ENCODE measurements around the gene TMEM52. TPM values are rescaled to one million over a fixed set of nuclear protein-coding genes. Genes with fewer than 3 reads are reported as not detected.
A peak's percentile ranks its signal among the peaks of the same experiment; 100 is the strongest.

TMEM52 gene
- total and polyA plus RNA-seq, 2 of the 13 experiments (the other 11 are each of a cell fraction or from before 2014, with no cell fraction given), result 13.2 to 18.7 TPM

DNA sequence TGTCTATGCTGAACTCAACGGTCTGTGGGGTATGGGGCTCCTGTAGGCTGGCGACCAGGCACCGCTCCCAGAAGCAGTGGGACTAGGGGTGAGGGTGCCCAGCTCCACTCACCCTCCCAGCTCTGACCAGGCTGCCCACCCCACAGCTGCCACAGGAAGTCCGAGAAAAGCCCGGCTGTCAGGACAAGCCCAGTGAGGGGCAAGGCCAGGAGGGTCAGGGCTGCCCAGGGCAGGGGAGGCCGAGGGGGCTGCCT, 3.5 kb upstream of the TMEM52 start (continued):
- TF ChIP-seq NFE2 (CRISPR knock-in tag; IDR thresholded peaks at IDR 0.05), result no peak
- no peak for TF ChIP-seq ZNF224 (CRISPR knock-in tag; IDR thresholded peaks at IDR 0.05)
- TF ChIP-seq ZNF121 (CRISPR knock-in tag; IDR thresholded peaks at IDR 0.05), result no peak
- TF ChIP-seq ZIK1 (CRISPR knock-in tag; IDR thresholded peaks at IDR 0.05; ENCODE audit: borderline replicate concordance, low read depth), result no peak
- no peak for TF ChIP-seq SRF (IDR thresholded peaks at IDR 0.05; ENCODE audit: low read depth, low read length)
- TF ChIP-seq SRY (CRISPR knock-in tag; IDR thresholded peaks at IDR 0.05), result no peak
- TF ChIP-seq PTBP1 (IDR thresholded peaks at IDR 0.05; ENCODE audit: low read depth, low read length, poor library complexity, severe bottlenecking), result no peak
- TF ChIP-seq ZNF773 (CRISPR knock-in tag; IDR thresholded peaks at IDR 0.05; ENCODE audit: borderline replicate concordance), result no peak
- no peak for TF ChIP-seq PBX2 (CRISPR knock-in tag; IDR thresholded peaks at IDR 0.05)
- TF ChIP-seq PCBP1 (IDR thresholded peaks at IDR 0.05; ENCODE audit: borderline replicate concordance, low read depth, low read length), result 0 out of 2 replicates have a peak, but pooled peaks have one; percentile 46
- TF ChIP-seq ZNF44 (CRISPR knock-in tag; IDR thresholded peaks at IDR 0.05), result no peak
- no peak for TF ChIP-seq RBM39 (IDR thresholded peaks at IDR 0.05; ENCODE audit: low read depth, low read length, poor library complexity, severe bottlenecking)
- no peak for TF ChIP-seq NCOA2 (CRISPR knock-in tag; IDR thresholded peaks at IDR 0.05)
- no peak for TF ChIP-seq HMG20B (CRISPR knock-in tag; conservative IDR thresholded peaks at IDR 0.05)
- TF ChIP-seq SNAPC5 (CRISPR knock-in tag; IDR thresholded peaks at IDR 0.05; ENCODE audit: borderline replicate concordance), result no peak
- no peak for TF ChIP-seq ZNF746 (CRISPR knock-in tag; IDR thresholded peaks at IDR 0.05)
- TF ChIP-seq FOXA1 (IDR thresholded peaks at IDR 0.05), result no peak
- TF ChIP-seq FOXA1 (CRISPR knock-in tag; IDR thresholded peaks at IDR 0.05), result no peak
